Cardiac fibroblast (primary cell): ENCODE measurements around the gene ADGB.
"Not testable (repeated sequence)": the region's sequence is repeated elsewhere in the genome, so short reads cannot be mapped to it uniquely, and the experiment has no call there.

Source experiments
- DNase-seq, 2 donors: peaks; one replicate each; pipeline versions ENCODE4 v3.0.0 to v3.0.0-alpha.2; 2010; ENCODE audit warnings: low read depth in 2 of 2
- H3K4me3 ChIP-seq, 2 donors: replicated peaks in 1 of 2; 1 replicate in 1 of 2; 2 replicates in 1 of 2; pipeline ENCODE4 v1.5.1; 2011; ENCODE audit warnings: low read depth in 2 of 2, low read length in 2 of 2, mild to moderate bottlenecking in 2 of 2, moderate library complexity in 1 of 2
- TF ChIP-seq, protein P1 (sequence below): IDR thresholded peaks from one replicate; pipeline ENCODE4 v1.5.1; 2011; ENCODE audit warnings: low read depth, mild to moderate bottlenecking, low read length, inconsistent platforms

ADGB gene

DNA sequence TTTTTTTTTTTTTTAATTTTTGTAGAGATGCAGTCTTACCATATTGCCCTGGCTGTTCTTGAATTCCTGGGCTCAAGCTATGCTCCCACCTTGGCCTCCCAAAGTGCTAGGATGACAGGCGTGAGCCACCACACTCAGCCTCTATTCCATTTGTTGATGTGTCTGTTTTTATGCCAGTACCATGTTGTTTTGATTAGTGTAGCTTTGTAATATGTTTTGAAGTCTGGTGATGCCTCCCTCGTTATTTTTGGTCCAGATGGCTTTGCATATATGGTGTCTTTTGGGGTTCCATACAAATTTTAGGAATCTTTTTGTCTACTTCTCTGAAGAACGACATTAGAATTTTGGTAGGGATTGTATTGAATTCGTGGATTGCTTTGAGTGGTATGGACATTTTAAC, 193.2 kb downstream of the ADGB start:
- TF ChIP-seq, protein P1, sequence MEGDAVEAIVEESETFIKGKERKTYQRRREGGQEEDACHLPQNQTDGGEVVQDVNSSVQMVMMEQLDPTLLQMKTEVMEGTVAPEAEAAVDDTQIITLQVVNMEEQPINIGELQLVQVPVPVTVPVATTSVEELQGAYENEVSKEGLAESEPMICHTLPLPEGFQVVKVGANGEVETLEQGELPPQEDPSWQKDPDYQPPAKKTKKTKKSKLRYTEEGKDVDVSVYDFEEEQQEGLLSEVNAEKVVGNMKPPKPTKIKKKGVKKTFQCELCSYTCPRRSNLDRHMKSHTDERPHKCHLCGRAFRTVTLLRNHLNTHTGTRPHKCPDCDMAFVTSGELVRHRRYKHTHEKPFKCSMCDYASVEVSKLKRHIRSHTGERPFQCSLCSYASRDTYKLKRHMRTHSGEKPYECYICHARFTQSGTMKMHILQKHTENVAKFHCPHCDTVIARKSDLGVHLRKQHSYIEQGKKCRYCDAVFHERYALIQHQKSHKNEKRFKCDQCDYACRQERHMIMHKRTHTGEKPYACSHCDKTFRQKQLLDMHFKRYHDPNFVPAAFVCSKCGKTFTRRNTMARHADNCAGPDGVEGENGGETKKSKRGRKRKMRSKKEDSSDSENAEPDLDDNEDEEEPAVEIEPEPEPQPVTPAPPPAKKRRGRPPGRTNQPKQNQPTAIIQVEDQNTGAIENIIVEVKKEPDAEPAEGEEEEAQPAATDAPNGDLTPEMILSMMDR, result no peak
- DNase-seq, result no peak

DNA sequence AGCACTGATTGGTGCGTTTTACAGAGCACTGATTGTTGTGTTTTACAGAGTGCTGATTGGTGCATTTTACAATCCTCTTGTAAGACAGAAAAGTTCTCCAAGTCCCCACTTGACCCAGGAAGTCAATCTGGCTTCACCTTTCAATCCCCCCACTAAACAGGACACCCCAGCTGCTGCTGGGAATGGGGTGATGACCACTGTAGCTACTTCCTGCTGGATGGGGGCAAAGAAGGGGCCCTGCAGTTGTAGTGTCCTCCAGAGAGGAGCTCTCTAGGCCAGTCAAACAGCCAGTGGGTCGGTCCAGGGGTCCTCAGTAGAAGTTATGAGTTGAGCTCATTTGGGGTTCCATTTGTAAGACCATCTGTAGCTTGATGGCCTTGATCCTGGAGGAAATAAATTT, 194.4 kb downstream of the ADGB start:
- H3K4me3 ChIP-seq, DNase-seq: not testable (repeated sequence)

More for the DNA sequence above, 193.2 kb downstream of the ADGB start:
- no peak overlapping the region for H3K4me3 ChIP-seq

DNA sequence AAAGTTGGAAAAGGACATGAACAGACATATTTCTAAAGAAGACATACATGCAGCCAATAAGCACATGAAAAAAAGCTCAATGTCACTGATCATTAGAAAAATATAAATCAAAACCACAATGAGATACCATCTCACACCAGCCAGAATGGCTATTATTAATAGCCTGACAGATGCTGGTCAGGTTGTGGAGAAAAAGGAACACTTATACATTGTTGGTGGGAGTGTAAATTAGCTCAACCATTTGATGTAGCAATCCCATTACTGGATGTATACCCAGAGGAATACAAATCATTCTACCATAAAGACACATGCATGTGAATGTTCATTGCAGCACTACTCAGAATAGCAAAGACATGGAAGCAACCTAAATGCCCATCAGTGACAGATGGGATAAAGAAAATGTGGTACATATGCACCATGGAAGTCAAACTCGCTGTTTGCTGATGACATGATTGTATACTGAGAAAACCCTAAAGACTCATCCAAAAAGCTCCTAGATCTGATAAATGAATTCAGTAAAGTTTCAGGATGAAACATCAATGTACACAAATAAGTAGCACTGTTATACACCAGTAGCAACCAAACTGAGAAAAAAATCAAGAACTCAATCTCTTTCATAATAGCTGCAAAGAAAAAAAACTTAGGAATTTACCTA, 196.8 kb downstream of the ADGB start:
- TF ChIP-seq, protein P1, result no peak
- no peak overlapping the region for H3K4me3 ChIP-seq
- DNase-seq, result no peak

DNA sequence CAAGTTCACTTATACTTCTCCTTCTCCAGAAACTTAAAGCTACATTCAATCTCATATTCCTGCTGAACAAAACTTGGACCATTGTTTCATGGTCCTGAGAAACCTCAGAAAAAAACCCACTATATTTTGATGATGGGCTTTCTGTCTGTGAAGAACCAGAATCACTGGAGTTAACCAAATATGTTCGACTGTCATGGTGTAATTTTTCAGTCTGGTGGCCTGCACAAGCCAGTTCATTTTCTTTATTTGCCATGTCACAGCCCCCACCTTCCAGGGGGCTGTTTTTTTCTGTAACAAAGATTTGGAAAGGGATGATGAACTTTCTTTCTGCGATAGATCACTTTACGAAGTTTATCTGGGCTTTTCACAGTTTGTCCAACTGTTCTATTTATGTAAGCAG, 204.4 kb downstream of the ADGB start:
- not testable (repeated sequence) for H3K4me3 ChIP-seq, DNase-seq

DNA sequence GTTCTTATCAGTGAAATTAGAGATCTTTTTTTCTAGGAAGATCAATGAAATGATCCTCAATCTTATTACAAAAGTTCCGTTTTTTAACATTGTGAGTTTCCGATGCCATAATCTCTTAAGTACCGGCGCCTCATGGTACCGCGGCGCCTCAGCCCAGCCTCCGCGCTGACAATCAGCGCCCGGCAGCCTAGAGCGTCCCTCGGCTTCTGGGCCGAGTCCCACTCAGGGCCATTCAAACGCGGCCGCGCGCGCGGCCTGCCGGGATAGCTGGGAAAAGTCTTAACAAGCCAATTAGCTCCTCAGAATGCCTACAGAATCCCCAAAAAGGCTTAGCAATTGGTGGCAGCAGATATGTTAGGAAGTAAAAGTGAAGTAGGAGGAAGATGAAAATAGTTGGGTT, 204.8 kb downstream of the ADGB start:
- TF ChIP-seq, protein P1, result no peak
- H3K4me3 ChIP-seq, result no peak overlapping the region
- DNase-seq, result peak; percentile 15 to 22

DNA sequence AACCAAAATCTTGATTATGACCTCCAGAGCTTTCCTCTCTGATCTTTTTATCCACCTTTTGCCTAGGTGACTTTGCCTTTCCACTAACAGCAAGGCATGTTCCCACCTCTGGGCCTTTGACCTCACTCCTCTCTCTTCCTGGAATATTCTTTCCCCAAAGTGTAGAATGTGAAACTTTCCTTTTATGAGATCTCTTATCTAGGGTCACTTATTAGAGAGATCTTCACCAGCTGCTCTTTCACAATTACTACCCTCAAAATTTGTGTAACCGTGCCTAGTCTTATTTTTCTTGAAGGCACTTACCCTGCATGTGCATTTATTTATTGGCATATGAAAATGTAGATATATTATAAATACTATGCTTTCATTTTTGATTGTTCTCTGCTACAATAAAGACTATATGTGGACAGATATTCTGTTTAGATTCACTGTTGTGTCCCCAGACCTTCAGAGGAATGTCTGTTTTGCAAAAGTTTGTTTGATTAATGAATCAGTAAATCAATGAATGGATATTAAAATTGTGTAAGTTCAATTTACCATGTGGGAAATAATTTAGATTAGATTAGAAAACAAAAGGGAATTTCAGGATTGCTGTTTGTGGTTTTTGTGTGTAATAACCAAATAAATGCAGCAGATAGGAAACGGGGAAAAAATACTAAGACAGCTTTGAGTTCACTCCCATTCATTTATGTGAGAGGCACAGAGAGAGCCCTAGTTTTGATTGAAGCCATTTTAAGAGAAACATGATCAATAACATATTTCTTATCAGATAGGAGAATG, 207.0 kb downstream of the ADGB start:
- peak in 1 of 2 donors; percentile 33 for DNase-seq
- TF ChIP-seq, protein P1, result no peak
- no peak overlapping the region for H3K4me3 ChIP-seq

DNA sequence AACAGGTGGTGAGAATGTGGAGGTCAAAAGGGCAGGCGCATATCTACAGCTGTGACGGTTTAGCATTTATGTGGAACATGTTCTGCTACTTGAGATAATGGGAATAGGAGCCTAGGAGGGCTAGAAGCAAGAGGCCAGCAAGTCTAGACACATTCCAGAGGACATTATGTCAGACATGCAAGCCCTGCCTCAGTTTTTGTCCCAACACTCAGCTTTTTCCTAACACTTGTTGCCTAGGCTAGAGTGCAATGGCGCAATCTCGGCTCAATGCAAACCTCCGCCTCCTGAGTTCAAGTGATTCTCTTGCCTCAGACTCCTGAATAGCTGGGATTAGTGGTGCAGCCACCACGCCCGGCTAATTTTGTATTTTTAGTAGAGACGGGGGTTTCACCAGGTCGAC, 210.2 kb downstream of the ADGB start:
- not testable (repeated sequence) for DNase-seq, H3K4me3 ChIP-seq

DNA sequence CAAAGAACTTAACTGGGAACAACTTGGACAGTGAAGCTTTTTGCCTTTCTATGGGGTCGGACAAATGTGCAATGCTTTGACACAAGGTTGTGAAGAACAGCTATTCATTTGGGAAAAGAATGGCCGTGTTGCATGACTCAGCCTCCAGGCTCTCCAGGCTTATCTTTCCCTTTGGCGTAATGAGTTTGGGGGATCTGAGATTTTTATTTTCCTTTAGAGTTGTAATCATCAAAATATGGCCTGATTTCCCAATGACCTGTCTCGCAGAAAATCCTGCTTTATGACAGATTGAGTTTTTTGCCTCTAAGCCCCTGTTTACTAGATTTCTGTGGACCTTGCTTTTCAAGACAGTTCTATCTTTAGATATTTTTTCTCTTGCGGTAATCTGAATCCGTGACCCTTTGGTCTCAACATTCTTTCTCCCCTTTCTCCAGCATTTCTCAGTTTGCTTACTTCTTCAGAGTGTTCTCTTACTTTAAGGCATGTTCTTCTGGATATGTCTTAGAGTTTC, 214.1 kb downstream of the ADGB start:
- not testable (repeated sequence) for H3K4me3 ChIP-seq
- peak; percentile 71 to 94 for DNase-seq

DNA sequence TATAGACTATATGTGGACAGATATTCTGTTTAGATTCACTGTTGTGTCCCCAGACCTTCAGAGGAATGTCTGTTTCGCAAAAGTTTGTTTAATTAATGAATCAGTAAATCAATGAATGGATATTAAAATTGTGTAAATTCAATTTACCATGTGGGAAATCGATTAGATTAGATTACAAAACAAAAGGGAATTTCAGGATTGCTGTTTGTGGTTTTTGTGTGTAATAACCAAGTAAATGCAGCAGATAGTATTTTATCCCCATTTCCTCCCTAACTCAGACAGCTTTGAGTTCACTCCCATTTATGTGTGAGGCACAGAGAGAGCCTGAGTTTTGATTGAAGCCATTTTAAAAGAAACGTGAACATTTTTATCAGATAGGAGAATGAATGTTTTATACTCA, 214.8 kb downstream of the ADGB start:
- H3K4me3 ChIP-seq, result no peak overlapping the region
- TF ChIP-seq, protein P1, result no peak
- DNase-seq, result peak; percentile 48 to 57
